GM12891 (cell line): Measurements from ENCODE around the gene ZBTB20.

ENCODE experiments used
- POLR2A ChIP-seq: IDR thresholded peaks from 2 replicates; pipeline ENCODE4 v1.6.1; 2011; ENCODE audit warnings: low read depth, low read length, control low read depth
- POLR2AphosphoS5 ChIP-seq: IDR thresholded peaks from 2 replicates; pipeline ENCODE4 v1.6.1; 2011; ENCODE audit warnings: low read depth, low read length, control low read depth
- POU2F2 ChIP-seq: IDR thresholded peaks from 2 replicates; pipeline ENCODE4 v1.6.1; 2011; ENCODE audit warnings: low read depth, mild to moderate bottlenecking, control low read depth, low read length, moderate library complexity
- TAF1 ChIP-seq: IDR thresholded peaks from 2 replicates; pipeline ENCODE4 v1.6.1; 2011; ENCODE audit warnings: low read depth, low read length, control low read depth

- TF ChIP-seq POLR2A (no peak), TAF1 (no peak), POU2F2 (no peak), POLR2AphosphoS5 (no peak)
Measured at GRCh38 chr3:114608293-114608692, 538.8 kb downstream of the ZBTB20 start.
